ENCODE measurements around the gene TMEM151A.

The TMEM151A gene

GRCh38 chr11:66324664-66325063, 33.0 kb downstream of the TMEM151A start:
- DNase-seq (ENCODE audit: low spot score), result no peak

- no peak for DNase-seq (ENCODE audit: low spot score)
Measured at GRCh38 chr11:66325263-66325671, 33.6 kb downstream of the TMEM151A start.

- DNase-seq (ENCODE audit: low spot score), result no peak
Measured at GRCh38 chr11:66326261-66327111, 34.8 kb downstream of the TMEM151A start.

DNA sequence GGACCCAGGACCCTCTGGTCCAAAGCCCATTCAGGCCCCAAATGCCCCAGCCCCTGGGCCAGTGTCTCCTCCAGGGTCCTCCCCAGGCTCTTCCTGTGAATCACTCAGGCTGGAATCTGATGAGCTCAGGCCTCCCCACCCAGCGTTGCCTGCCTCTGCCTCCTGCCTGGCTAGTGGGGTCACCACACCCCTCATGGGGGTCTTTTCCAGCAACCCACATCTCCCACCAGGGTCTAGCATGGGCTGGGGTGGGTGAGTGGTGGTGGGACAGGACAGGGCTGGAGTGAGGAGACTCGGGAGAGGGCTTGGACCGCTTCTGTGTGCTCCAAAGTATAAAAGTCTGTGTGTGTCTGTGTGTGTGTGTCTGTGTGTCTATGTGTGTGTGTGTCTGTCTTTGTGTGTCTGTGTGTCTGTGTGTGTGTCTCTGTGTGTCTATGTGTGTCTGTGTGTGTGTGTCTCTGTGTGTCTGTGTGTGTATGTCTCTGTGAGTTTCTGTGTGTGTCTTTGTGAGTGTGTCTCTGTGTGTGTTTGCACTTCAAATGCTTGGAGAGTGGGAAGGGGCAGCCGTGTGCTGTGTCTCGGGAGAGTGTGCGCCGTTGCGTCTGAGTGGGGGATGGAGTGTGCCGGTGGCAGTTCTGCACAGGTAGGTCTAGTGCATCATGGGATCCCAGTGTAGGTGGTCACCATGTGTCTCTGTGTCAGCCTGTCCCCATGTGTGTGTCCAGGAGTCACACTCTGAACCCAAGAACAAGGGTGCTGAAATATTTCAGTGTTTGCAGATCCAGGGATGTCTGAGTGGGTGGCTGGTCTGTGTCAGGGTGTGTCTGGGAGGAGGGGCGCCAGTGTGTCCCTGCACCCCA, 35.7 kb downstream of the TMEM151A start:
- no peak for DNase-seq (ENCODE audit: low spot score)

DNA sequence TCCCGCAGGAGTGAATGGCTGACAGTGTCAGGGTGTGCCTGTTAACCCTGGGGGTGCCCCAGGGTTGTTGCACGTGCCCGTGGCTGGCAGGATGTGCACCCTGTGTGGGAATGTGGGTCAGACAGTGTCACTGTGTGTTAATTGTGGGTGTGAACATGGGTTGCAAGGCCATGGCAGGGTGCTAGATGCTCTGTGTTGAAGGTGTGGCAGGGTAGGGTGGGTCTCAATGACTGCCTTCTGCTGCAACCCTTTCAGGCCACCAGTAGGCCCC, 36.3 kb downstream of the TMEM151A start:
- no peak for DNase-seq (ENCODE audit: low spot score)

GRCh38 chr11:66328302-66329144, 36.8 kb downstream of the TMEM151A start:
- DNase-seq (ENCODE audit: low spot score), result peak; percentile 67

GRCh38 chr11:66329165-66329673, 37.5 kb downstream of the TMEM151A start:
- DNase-seq (ENCODE audit: low spot score), result no peak

DNA sequence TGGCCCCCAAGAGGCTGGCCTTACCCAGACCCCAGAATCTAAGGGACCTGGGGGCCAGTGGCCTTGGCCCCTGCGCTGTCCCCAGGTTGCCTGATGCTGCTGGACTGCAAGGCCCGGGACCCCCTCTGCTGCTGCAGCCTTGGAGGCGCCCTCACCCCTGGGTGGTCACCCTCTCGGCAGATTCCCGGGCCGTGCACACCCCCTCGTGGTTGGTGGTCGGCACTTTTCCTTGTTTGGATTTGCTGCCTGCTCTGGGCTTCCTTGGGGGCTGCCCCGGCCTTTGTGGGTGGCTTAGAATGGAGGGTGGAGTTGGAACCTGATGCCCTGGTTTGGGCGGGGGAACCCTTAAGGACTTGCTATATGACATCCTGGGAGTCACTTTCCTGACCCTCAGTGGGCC, 39.2 kb downstream of the TMEM151A start:
- no peak for DNase-seq (ENCODE audit: low spot score)

GRCh38 chr11:66331542-66332370, 40.1 kb downstream of the TMEM151A start:
- no peak for DNase-seq (ENCODE audit: low spot score)

DNA sequence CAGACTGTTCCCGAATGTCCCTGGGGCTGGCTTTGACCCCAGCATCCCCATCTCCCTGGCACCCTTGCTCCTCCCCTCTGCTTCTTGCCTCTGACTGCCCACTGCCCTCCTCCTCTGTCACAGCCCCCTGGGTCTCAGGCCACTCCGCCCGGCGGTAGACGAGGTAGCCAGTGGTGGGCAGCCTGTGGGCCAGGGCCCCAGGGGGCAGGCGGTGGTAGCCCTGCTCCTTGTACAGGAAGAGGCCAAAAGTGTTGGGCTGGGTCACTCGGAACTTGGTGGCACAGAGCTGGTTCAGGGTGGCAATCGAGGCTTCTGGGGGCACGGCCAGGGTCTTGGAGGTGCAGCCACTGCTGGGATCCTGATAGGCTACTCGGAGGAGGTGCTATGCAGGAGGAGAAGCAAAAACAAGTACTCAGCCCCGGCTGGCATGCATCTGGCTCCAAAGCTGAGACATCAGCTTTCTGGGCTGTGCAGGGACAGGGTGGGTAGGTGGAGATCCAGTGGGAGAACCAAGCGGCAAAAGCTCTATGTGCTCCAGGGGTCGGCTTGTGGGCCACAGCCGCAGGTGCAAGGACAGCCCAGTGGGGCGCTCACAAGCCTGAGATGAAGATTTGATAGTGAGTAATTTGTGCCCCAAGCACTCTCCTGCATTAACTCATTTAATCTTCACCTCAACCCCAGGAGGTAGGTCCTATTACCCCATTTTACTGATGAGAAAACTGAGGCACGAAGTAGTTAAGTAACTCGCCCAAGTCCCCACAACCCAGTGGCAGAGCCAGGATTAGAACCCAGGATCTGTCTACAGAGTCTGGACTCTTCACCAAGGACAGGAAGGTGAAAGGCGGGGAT, 40.9 kb downstream of the TMEM151A start:
- DNase-seq (ENCODE audit: low spot score), result no peak

GRCh38 chr11:66333220-66333877, 41.7 kb downstream of the TMEM151A start:
- no peak for DNase-seq (ENCODE audit: low spot score)

DNA sequence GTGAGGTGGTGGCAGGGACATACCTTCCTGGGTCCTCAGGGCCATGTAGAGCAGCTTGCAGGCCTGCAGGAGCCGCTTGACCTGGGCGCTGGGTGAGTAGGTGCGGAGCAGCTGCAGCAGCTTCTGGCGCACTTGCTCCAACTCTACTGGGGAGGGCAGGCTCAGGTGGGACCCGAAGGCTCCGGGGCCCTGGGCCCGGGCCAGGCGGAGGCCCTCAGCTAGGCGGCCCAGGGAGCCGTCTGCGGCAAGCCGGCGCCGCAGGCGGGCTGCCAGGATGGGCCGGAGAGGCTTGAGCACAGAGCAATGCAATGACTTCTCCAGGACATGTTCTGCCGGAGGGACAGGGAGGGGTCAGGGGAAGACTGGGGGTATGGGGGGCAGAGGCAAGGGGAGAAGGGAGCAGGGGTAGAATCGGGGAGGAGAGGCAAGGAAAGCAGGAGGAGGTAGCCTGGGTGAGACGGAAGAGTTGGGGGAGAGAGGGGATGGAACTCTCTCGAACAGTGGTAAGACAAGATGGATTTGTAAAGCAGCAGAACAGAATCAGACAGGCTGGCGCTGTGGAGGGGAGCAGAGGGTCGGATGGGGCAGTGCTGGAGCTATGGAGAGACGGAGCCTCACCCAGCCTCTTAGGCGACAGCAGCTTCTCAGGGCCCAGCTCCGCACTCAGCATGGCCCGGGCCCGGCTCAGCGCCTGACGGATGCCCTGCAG, 42.4 kb downstream of the TMEM151A start:
- DNase-seq (ENCODE audit: low spot score), result no peak

- DNase-seq (ENCODE audit: low spot score), result no peak
Measured at GRCh38 chr11:66334605-66335442, 43.1 kb downstream of the TMEM151A start.

GRCh38 chr11:66335531-66336233, 44.0 kb downstream of the TMEM151A start:
- peak; percentile 12 for DNase-seq (ENCODE audit: low spot score)

GRCh38 chr11:66336234-66337102, 44.8 kb downstream of the TMEM151A start, which contains the start of gene RIN1:
TSS of gene RIN1 (minus strand) at chr11:66336434. CDS start at chr11:66336402, 32 bp downstream.
- DNase-seq (ENCODE audit: low spot score), result peak; percentile 73
